Neutrophil (primary cell): ENCODE measurements around the gene MMP10.

ENCODE experiments used
- H3K27ac ChIP-seq: fragments of 200-600 bp; sonication (generic); 2 replicates; pipeline ENCODE4 v1.5.1; 2016; ENCODE audit warnings: mild to moderate bottlenecking, moderate library complexity
- H3K27me3 ChIP-seq: fragments of 200-600 bp; sonication (generic); 2 replicates; pipeline ENCODE4 v1.6.0; 2016; ENCODE audit warnings: mild to moderate bottlenecking
- H3K36me3 ChIP-seq: fragments of 200-600 bp; sonication (generic); 2 replicates; pipeline ENCODE4 v1.5.1; 2017
- H3K4me1 ChIP-seq, 2 experiments: fragments of 200-600 bp in 1 of 2; sonication (generic) in 1 of 2; 1 replicate in 1 of 2; 2 replicates in 1 of 2; pipeline versions ENCODE4 v1.5.1 to v1.6.1; 2013 to 2016; ENCODE audit warnings: low read depth in 1 of 2, low read length in 1 of 2, mild to moderate bottlenecking in 1 of 2, moderate library complexity in 1 of 2; ENCODE audit not compliant: control insufficient read depth in 1 of 2, insufficient read depth in 1 of 2
- H3K4me3 ChIP-seq, 2 experiments: fragments of 200-600 bp in 1 of 2; sonication (generic) in 1 of 2; 1 replicate in 1 of 2; 2 replicates in 1 of 2; pipeline ENCODE4 v1.5.1; 2013 to 2016; ENCODE audit warnings: low read depth in 1 of 2, low read length in 1 of 2, mild to moderate bottlenecking in 1 of 2, moderate library complexity in 1 of 2
- H3K9me3 ChIP-seq: fragments of 200-600 bp; sonication (generic); 2 replicates; pipeline ENCODE4 v1.5.1; 2016
- CTCF ChIP-seq: fragments of 200-600 bp; sonication (generic); IDR thresholded peaks from 2 replicates; pipeline ENCODE4 v1.5.1; 2016; ENCODE audit warnings: antibody characterized with exemption

Gene MMP10

GRCh38 chr11:102793677-102794290 is 13.4 kb upstream of the MMP10 start:
- no peak overlapping the region for H3K27ac ChIP-seq
- no peak for TF ChIP-seq CTCF
- no peaks in the 10 kb centered on the region for H3K4me1 ChIP-seq
- no peaks in the 10 kb centered on the region for H3K9me3 ChIP-seq
- H3K4me3 ChIP-seq: no peak overlapping the region
- H3K27me3 ChIP-seq: peaks cover 16% of the 10 kb centered on the region
- no peaks in the 10 kb centered on the region for H3K36me3 ChIP-seq

- no peak for TF ChIP-seq CTCF
Measured at GRCh38 chr11:102792604-102793003, 12.2 kb upstream of the MMP10 start.

GRCh38 chr11:102791271-102792036 is 11.0 kb upstream of the MMP10 start:
- Histone ChIP-seq H3K9me3 (no peaks in the 10 kb centered on the region), H3K27me3 (peaks cover 4% of the 10 kb centered on the region), H3K4me1 (no peaks in the 10 kb centered on the region), H3K4me3 (no peak overlapping the region), H3K27ac (no peak overlapping the region), H3K36me3 (no peaks in the 10 kb centered on the region)
- no peak for TF ChIP-seq CTCF

More at GRCh38 chr11:102792604-102793003, 12.2 kb upstream of the MMP10 start:
- Histone ChIP-seq H3K4me3 (no peak overlapping the region), H3K27me3 (peaks cover 15% of the 10 kb centered on the region), H3K27ac (no peak overlapping the region), H3K9me3 (no peaks in the 10 kb centered on the region), H3K36me3 (no peaks in the 10 kb centered on the region), H3K4me1 (no peaks in the 10 kb centered on the region)

- Histone ChIP-seq H3K27ac (no peak overlapping the region), H3K4me1 (no peaks in the 10 kb centered on the region), H3K9me3 (no peaks in the 10 kb centered on the region), H3K4me3 (no peak overlapping the region), H3K36me3 (no peaks in the 10 kb centered on the region), H3K27me3 (peaks cover 4% of the 10 kb centered on the region)
- TF ChIP-seq CTCF: no peak
Measured at GRCh38 chr11:102788334-102788995, 8.0 kb upstream of the MMP10 start.

- TF ChIP-seq CTCF: no peak
- Histone ChIP-seq H3K27me3 (peaks cover 23% of the 10 kb centered on the region), H3K27ac (no peak overlapping the region), H3K4me3 (no peak overlapping the region), H3K9me3 (no peaks in the 10 kb centered on the region), H3K4me1 (no peaks in the 10 kb centered on the region), H3K36me3 (no peaks in the 10 kb centered on the region)
Measured at GRCh38 chr11:102784380-102784779, 4.0 kb upstream of the MMP10 start.
